ENCODE measurements around the gene ICA1L. TPM values are rescaled to one million over a fixed set of nuclear protein-coding genes. Genes with fewer than 3 reads are reported as not detected.

ICA1L gene
- total and polyA plus RNA-seq, 2 of the 13 experiments (the other 11 are each of a cell fraction or from before 2014, with no cell fraction given) = 1.5 to 2.4 TPM

GRCh38 chr2:202911512-202912341 is 40.2 kb upstream of the ICA1L start, which contains the start of the genes CARF and WDR12 (continued):
- TF ChIP-seq, protein P1, sequence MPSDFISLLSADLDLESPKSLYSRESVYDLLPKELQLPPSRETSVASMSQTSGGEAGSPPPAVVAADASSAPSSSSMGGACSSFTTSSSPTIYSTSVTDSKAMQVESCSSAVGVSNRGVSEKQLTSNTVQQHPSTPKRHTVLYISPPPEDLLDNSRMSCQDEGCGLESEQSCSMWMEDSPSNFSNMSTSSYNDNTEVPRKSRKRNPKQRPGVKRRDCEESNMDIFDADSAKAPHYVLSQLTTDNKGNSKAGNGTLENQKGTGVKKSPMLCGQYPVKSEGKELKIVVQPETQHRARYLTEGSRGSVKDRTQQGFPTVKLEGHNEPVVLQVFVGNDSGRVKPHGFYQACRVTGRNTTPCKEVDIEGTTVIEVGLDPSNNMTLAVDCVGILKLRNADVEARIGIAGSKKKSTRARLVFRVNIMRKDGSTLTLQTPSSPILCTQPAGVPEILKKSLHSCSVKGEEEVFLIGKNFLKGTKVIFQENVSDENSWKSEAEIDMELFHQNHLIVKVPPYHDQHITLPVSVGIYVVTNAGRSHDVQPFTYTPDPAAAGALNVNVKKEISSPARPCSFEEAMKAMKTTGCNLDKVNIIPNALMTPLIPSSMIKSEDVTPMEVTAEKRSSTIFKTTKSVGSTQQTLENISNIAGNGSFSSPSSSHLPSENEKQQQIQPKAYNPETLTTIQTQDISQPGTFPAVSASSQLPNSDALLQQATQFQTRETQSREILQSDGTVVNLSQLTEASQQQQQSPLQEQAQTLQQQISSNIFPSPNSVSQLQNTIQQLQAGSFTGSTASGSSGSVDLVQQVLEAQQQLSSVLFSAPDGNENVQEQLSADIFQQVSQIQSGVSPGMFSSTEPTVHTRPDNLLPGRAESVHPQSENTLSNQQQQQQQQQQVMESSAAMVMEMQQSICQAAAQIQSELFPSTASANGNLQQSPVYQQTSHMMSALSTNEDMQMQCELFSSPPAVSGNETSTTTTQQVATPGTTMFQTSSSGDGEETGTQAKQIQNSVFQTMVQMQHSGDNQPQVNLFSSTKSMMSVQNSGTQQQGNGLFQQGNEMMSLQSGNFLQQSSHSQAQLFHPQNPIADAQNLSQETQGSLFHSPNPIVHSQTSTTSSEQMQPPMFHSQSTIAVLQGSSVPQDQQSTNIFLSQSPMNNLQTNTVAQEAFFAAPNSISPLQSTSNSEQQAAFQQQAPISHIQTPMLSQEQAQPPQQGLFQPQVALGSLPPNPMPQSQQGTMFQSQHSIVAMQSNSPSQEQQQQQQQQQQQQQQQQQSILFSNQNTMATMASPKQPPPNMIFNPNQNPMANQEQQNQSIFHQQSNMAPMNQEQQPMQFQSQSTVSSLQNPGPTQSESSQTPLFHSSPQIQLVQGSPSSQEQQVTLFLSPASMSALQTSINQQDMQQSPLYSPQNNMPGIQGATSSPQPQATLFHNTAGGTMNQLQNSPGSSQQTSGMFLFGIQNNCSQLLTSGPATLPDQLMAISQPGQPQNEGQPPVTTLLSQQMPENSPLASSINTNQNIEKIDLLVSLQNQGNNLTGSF (CRISPR knock-in tag; IDR thresholded peaks at IDR 0.05) = no peak
- peak; percentile 67; the same call in 1 of the 2 replicates for TF ChIP-seq GTF2F1 (IDR thresholded peaks at IDR 0.05; ENCODE audit: low read length)
- TF ChIP-seq ZBTB26 (CRISPR knock-in tag; IDR thresholded peaks at IDR 0.05; ENCODE audit: borderline replicate concordance) = peak; percentile 55; the same call in 1 of the 2 replicates
- peak; percentile 73; the same call in 1 of the 2 replicates for TF ChIP-seq ZNF292 (CRISPR knock-in tag; IDR thresholded peaks at IDR 0.05; ENCODE audit: borderline replicate concordance, low read depth)
- TF ChIP-seq, protein P2, sequence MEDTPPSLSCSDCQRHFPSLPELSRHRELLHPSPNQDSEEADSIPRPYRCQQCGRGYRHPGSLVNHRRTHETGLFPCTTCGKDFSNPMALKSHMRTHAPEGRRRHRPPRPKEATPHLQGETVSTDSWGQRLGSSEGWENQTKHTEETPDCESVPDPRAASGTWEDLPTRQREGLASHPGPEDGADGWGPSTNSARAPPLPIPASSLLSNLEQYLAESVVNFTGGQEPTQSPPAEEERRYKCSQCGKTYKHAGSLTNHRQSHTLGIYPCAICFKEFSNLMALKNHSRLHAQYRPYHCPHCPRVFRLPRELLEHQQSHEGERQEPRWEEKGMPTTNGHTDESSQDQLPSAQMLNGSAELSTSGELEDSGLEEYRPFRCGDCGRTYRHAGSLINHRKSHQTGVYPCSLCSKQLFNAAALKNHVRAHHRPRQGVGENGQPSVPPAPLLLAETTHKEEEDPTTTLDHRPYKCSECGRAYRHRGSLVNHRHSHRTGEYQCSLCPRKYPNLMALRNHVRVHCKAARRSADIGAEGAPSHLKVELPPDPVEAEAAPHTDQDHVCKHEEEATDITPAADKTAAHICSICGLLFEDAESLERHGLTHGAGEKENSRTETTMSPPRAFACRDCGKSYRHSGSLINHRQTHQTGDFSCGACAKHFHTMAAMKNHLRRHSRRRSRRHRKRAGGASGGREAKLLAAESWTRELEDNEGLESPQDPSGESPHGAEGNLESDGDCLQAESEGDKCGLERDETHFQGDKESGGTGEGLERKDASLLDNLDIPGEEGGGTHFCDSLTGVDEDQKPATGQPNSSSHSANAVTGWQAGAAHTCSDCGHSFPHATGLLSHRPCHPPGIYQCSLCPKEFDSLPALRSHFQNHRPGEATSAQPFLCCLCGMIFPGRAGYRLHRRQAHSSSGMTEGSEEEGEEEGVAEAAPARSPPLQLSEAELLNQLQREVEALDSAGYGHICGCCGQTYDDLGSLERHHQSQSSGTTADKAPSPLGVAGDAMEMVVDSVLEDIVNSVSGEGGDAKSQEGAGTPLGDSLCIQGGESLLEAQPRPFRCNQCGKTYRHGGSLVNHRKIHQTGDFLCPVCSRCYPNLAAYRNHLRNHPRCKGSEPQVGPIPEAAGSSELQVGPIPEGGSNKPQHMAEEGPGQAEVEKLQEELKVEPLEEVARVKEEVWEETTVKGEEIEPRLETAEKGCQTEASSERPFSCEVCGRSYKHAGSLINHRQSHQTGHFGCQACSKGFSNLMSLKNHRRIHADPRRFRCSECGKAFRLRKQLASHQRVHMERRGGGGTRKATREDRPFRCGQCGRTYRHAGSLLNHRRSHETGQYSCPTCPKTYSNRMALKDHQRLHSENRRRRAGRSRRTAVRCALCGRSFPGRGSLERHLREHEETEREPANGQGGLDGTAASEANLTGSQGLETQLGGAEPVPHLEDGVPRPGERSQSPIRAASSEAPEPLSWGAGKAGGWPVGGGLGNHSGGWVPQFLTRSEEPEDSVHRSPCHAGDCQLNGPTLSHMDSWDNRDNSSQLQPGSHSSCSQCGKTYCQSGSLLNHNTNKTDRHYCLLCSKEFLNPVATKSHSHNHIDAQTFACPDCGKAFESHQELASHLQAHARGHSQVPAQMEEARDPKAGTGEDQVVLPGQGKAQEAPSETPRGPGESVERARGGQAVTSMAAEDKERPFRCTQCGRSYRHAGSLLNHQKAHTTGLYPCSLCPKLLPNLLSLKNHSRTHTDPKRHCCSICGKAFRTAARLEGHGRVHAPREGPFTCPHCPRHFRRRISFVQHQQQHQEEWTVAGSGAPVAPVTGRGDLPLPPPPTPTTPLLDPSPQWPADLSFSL (CRISPR knock-in tag; IDR thresholded peaks at IDR 0.05) = peak; percentile 44; the same call in 1 of the 2 replicates
- TF ChIP-seq ZNF138 (CRISPR knock-in tag; IDR thresholded peaks at IDR 0.05; ENCODE audit: low read depth) = peak; percentile 82; the same call in 1 of the 2 replicates
- 0 out of 4 replicates have a peak, but pooled peaks of 1 of the 2 experiments have one; percentile 25 for TF ChIP-seq KLF16 (CRISPR knock-in tag; IDR thresholded peaks at IDR 0.05)
- TF ChIP-seq ZNF724P (CRISPR knock-in tag; IDR thresholded peaks at IDR 0.05; ENCODE audit: borderline replicate concordance) = peak; percentile 21; the same call in 1 of the 2 replicates
- no peak for TF ChIP-seq ZNF18 (CRISPR knock-in tag; IDR thresholded peaks at IDR 0.05; ENCODE audit: insufficient replicate concordance)
- TF ChIP-seq THAP11 (CRISPR knock-in tag; IDR thresholded peaks at IDR 0.05) = peak; percentile 97
- TF ChIP-seq ARNTL (CRISPR knock-in tag; IDR thresholded peaks at IDR 0.05) = 0 out of 2 replicates have a peak, but pooled peaks have one; percentile 19
- peak; percentile 68 for TF ChIP-seq HNF4A (CRISPR knock-in tag; IDR thresholded peaks at IDR 0.05)
- TF ChIP-seq TGIF2 (CRISPR knock-in tag; IDR thresholded peaks at IDR 0.05) = no peak; the same call in 1 of the 2 replicates

All from HepG2 (cell line).